ENCODE measurements around the gene RAVER1.
A peak's percentile ranks its signal among the peaks of the same experiment; 100 is the strongest.
"Not testable (repeated sequence)": the region's sequence is repeated elsewhere in the genome, so short reads cannot be mapped to it uniquely, and the experiment has no call there.

The RAVER1 gene

DNA sequence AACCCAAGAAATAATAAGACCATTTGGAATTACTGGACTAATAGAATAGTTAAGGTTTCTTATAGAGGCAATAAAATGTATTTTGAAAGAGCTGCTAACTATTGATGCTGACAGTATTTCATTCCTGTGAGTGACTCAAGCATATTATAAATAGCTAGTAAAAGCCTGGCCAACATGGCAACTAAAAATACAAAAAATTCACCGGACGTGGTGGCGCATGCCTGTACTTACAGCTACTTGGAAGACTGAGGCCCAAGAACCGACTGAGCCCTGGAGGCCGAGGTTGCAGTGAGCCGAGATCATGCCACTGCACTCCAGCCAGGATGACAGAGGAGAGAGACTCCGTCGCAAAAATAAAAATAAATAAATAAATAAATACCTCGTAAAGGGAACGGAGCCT, 11.5 kb upstream of the RAVER1 start:
- no peak for DNase-seq (ENCODE audit: low read depth, low spot score)

- DNase-seq (ENCODE audit: low read depth, low spot score): no peak
These were observed 10.2 kb upstream of the RAVER1 start for GRCh38 chr19:10343495-10343894.

GRCh38 chr19:10339977-10340376, 6.6 kb upstream of the RAVER1 start:
- DNase-seq (ENCODE audit: low read depth, low spot score): no peak

GRCh38 chr19:10339380-10339960, 6.1 kb upstream of the RAVER1 start, which contains the start of gene ICAM3:
ICAM3 (minus strand) TSS chr19:10339624; CDS start chr19:10339614, 10 bp downstream.
- no peak for DNase-seq (ENCODE audit: low read depth, low spot score)

GRCh38 chr19:10338940-10339339, 5.6 kb upstream of the RAVER1 start:
- DNase-seq (ENCODE audit: low read depth, low spot score): no peak

DNA sequence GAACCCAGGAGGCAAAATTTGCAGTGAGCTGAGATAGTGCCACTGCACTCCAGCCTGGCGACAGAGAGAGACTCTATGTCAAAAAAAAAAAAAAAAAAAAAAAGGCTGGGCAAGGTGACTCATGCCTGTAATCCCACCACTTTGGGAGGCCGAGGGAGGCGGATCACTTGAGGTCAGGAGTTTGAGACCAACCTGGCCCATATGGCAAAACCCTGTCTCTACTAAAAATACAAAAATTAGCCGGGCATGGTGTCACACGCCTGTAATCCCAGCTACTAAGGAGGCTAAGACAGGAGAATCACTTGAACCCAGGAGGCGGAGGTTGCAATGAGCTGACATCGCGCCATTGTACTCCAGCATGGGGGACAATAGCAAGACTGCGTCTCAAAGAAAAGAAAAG, 3.4 kb upstream of the RAVER1 start:
- DNase-seq (ENCODE audit: low read depth, low spot score): not testable (repeated sequence)

- no peak for DNase-seq (ENCODE audit: low read depth, low spot score)
These were observed 2.1 kb upstream of the RAVER1 start for GRCh38 chr19:10335352-10335985.

DNA sequence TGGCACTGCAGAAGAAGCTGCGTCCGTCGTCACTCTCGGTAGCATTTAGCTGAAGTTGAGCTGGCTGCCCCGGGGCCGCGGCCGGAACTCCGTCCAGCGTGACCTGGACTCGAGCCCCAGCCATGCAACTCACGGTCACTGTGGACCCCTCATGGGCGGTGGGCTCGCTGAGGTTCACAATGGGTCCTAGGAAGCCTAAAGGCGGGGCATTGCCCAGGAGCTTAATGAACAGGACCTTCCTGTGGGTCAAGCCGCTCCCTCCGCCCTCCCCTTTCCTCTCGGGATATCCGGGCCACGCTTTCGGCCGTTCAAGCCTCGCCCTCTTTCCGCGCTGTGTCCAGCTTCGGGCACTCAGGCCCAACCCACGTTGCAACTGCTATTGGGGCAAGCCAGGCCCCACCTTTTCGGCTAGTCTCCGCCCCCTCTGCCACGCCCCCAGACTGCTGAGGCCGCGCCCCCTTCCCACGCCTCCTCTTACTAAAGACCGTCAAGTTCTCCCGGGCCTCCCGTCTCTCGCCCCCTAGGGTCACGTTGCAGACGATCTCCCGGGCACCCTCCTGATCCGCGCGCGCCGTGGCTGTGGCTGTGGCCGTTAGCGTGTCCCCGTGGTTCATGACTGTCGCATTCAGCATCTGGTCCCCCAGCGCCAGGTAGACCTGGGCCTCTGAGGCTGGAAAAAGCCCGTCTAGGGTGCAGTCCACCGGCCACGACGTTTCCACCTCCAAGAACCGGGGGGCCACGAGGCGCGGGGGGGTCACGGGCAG, 1.4 kb upstream of the RAVER1 start:
- peak; percentile 75 for DNase-seq (ENCODE audit: low read depth, low spot score)

GRCh38 chr19:10333758-10334587, 644 bp upstream of the RAVER1 start:
- no peak for DNase-seq (ENCODE audit: low read depth, low spot score)

- no peak for DNase-seq (ENCODE audit: low read depth, low spot score)
These were observed 968 bp downstream of the RAVER1 start for GRCh38 chr19:10332158-10332964.

- DNase-seq (ENCODE audit: low read depth, low spot score): no peak
These were observed 3.8 kb downstream of the RAVER1 start for GRCh38 chr19:10329555-10329954.

- DNase-seq (ENCODE audit: low read depth, low spot score): no peak
These were observed 4.5 kb downstream of the RAVER1 start for GRCh38 chr19:10328558-10329429.

GRCh38 chr19:10327793-10328192, 5.5 kb downstream of the RAVER1 start:
- no peak for DNase-seq (ENCODE audit: low read depth, low spot score)

DNA sequence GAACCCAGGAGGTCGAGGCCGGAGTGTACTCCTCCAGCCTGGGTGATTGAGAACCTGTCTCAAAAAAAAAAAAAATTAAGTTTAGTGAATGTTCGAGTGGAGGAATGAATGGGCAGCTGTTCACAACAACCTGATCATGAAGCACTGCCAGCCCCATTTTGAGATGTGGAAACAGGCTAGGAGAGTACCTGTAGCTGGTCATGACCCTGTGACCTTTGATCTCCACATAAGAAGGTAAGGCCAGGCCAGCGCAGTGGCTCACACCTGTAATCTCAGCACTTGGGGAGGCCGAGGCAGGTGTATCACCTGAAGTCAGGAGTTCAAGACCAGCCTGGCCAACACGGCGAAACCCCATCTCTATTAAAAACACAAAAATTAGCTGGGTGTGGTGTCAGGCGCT, 7.6 kb downstream of the RAVER1 start:
- no peak for DNase-seq (ENCODE audit: low read depth, low spot score)

- no peak for DNase-seq (ENCODE audit: low read depth, low spot score)
These were observed 11.2 kb downstream of the RAVER1 start for GRCh38 chr19:10321874-10322835.

GRCh38 chr19:10321417-10321797, 11.9 kb downstream of the RAVER1 start:
- DNase-seq (ENCODE audit: low read depth, low spot score): no peak

DNA sequence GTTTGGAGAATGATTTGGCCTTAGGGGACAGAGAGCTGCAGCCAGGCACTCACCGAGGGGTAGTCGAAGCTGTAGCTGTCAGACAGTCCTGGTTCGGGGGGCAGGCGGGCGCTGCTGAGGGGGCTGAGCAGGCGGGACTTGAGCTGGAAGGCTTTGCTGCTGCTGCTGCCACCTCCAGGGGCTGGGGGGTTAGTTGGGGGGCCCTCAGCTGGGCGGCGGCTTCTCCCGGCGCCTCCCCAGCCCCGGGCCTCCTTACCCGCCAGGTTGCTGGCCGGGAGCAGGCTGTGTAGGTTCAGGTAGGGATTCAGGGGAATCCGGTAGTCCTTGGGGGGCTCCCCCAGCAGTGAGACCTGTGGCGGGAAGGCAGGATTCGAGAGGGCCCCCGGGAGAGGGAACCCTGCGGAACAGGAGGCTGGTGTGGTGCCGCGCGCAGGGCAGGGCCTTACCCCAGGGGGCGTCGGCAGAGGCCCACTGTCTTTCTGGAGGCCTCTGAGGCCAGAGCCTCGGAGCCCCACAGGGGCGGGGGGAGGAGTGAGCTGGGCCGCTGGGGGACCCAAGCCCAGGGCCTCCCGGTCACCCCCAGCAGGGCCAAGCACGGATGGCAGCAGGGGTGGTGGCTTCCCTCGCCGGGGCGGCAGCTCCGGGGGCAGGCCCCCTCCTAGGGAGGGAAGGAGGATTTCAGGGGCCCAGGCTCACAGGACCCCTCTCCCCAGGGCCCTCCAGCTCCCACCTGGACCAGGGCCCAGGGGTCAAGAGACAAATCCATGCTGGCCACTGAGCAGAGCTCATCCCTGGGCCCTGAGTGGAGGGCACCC, 12.5 kb downstream of the RAVER1 start:
- DNase-seq (ENCODE audit: low read depth, low spot score): no peak

Measured in smooth muscle cell of the brain vasculature (primary cell).